Spleen (tissue), 7 donors: ENCODE data around the gene TMTC2.

ENCODE experiments used
- CTCF ChIP-seq, 11 experiments: fragments of 200-600 bp in 7 of 11; fragments of 450-650 bp in 4 of 11; sonication (generic) in 4 of 11; IDR thresholded peaks in 8 of 11; conservative IDR thresholded peaks in 3 of 11; 1 replicate in 7 of 11; 2 replicates in 4 of 11; pipeline versions ENCODE4 v1.4.0 to v1.8.0; 2016 to 2021; ENCODE audit warnings: antibody characterized with exemption in 11 of 11, inconsistent platforms in 4 of 11, mild to moderate bottlenecking in 1 of 11
- POLR2A ChIP-seq, 3 donors: fragments of 450-650 bp; IDR thresholded peaks; one replicate each; pipeline ENCODE4 v1.5.1; 2017; ENCODE audit warnings: antibody characterized with exemption in 3 of 3, mild to moderate bottlenecking in 1 of 3
- POLR2AphosphoS5 ChIP-seq, 3 donors: sonication (generic); formaldehyde crosslinking; IDR thresholded peaks; one replicate each; pipeline ENCODE4 v1.5.1; 2017; ENCODE audit warnings: antibody characterized with exemption in 3 of 3
- donor health status: DM: no; HTN: no; CAD: no; lungs with moderate emphysema.
- donor health status: DM: no; HTN: no; CAD: no.
- donor health status: DM: no; HTN: no; CAD: no.

- no peak for TF ChIP-seq CTCF (IDR thresholded peaks at IDR 0.05 in 8 of 11, conservative IDR thresholded peaks at IDR 0.05 in 3 of 11)
- TF ChIP-seq POLR2AphosphoS5 (IDR thresholded peaks at IDR 0.05) = no peak
- no peak for TF ChIP-seq POLR2A (IDR thresholded peaks at IDR 0.05)
These were observed 449.7 kb downstream of the TMTC2 start for GRCh38 chr12:83136411-83136810.
